ENCODE measurements around the gene EZR.
A peak's percentile ranks its signal among the peaks of the same experiment; 100 is the strongest.
"Not testable (repeated sequence)": the region's sequence is repeated elsewhere in the genome, so short reads cannot be mapped to it uniquely, and the experiment has no call there.

Gene EZR

GRCh38 chr6:158796353-158796752 is 22.8 kb downstream of the EZR start:
- no peak for DNase-seq

GRCh38 chr6:158795516-158795915 is 23.7 kb downstream of the EZR start:
- no peak for DNase-seq

GRCh38 chr6:158793432-158793831 is 25.7 kb downstream of the EZR start:
- DNase-seq = peak; percentile 50 to 55

GRCh38 chr6:158792505-158792904 is 26.7 kb downstream of the EZR start:
- DNase-seq = not testable (repeated sequence)

- DNase-seq = no peak
These were observed 27.8 kb downstream of the EZR start for GRCh38 chr6:158791274-158791855.

- DNase-seq = no peak
These were observed 29.9 kb downstream of the EZR start for GRCh38 chr6:158789115-158789917.

GRCh38 chr6:158787395-158787794 is 31.8 kb downstream of the EZR start:
- DNase-seq = no peak

GRCh38 chr6:158786645-158787304 is 32.4 kb downstream of the EZR start:
- DNase-seq = no peak

GRCh38 chr6:158785036-158785435 is 34.1 kb downstream of the EZR start:
- DNase-seq = no peak

- no peak for DNase-seq
These were observed 34.7 kb downstream of the EZR start for GRCh38 chr6:158784505-158784904.

- no peak for DNase-seq
These were observed 35.3 kb downstream of the EZR start for GRCh38 chr6:158783851-158784250.

GRCh38 chr6:158783167-158783450 is 36.1 kb downstream of the EZR start:
- DNase-seq = no peak

- DNase-seq = no peak
These were observed 36.6 kb downstream of the EZR start for GRCh38 chr6:158782432-158783166.

GRCh38 chr6:158781692-158782373 is 37.3 kb downstream of the EZR start:
- DNase-seq = no peak

GRCh38 chr6:158780988-158781691 is 38.0 kb downstream of the EZR start:
- no peak for DNase-seq

- no peak for DNase-seq
These were observed 38.8 kb downstream of the EZR start for GRCh38 chr6:158780246-158780884.

GRCh38 chr6:158778005-158778527 is 41.1 kb downstream of the EZR start:
- no peak for DNase-seq

GRCh38 chr6:158777510-158777909 is 41.7 kb downstream of the EZR start:
- no peak for DNase-seq

GRCh38 chr6:158776737-158777136 is 42.4 kb downstream of the EZR start:
- DNase-seq = no peak

- DNase-seq = no peak
These were observed 43.3 kb downstream of the EZR start for GRCh38 chr6:158775832-158776231.

GRCh38 chr6:158774717-158775449 is 44.3 kb downstream of the EZR start:
- DNase-seq = no peak

Measured in AML-193 (cell line).